Spleen (tissue), 11 donors: ENCODE results near the gene DAW1. TPM values are rescaled to one million over a fixed set of nuclear protein-coding genes. Genes with fewer than 3 reads are reported as not detected.
"Not testable (repeated sequence)": the region's sequence is repeated elsewhere in the genome, so short reads cannot be mapped to it uniquely, and the experiment has no call there.

ENCODE experiments used
- DNase-seq: peaks from one replicate; pipeline ENCODE4 v3.0.0-alpha.2; 2020
- H3K27ac ChIP-seq, 8 donors: fragments of 200-600 bp; sonication (generic) in 7 of 8; 1 replicate in 4 of 8; 2 replicates in 4 of 8; pipeline versions ENCODE4 v1.5.0 to v1.8.0; 2016 to 2021; ENCODE audit warnings: inconsistent platforms in 4 of 8, mild to moderate bottlenecking in 4 of 8, moderate library complexity in 1 of 8
- H3K27me3 ChIP-seq, 7 donors: fragments of 200-600 bp; sonication (generic) in 6 of 7; replicated peaks in 1 of 7; 1 replicate in 4 of 7; 2 replicates in 3 of 7; pipeline versions ENCODE4 v1.5.0 to v1.8.0; 2016 to 2021; ENCODE audit warnings: inconsistent platforms in 3 of 7, mild to moderate bottlenecking in 1 of 7
- H3K36me3 ChIP-seq, 6 donors: fragments of 200-600 bp; sonication (generic) in 5 of 6; 1 replicate in 4 of 6; 2 replicates in 2 of 6; pipeline versions ENCODE4 v1.5.0 to v1.8.0; 2016 to 2021; ENCODE audit warnings: inconsistent platforms in 2 of 6
- H3K4me1 ChIP-seq, 6 donors: fragments of 200-600 bp; sonication (generic) in 5 of 6; 1 replicate in 3 of 6; 2 replicates in 3 of 6; pipeline versions ENCODE4 v1.5.0 to v1.8.0; 2016 to 2021; ENCODE audit warnings: inconsistent platforms in 3 of 6
- H3K4me3 ChIP-seq, 8 donors: fragments of 200-600 bp; sonication (generic) in 7 of 8; 1 replicate in 4 of 8; 2 replicates in 4 of 8; pipeline versions ENCODE4 v1.5.0 to v1.8.0; 2016 to 2021; ENCODE audit warnings: inconsistent platforms in 4 of 8, mild to moderate bottlenecking in 4 of 8, moderate library complexity in 2 of 8
- H3K9me3 ChIP-seq, 8 donors: fragments of 200-600 bp; sonication (generic) in 7 of 8; 1 replicate in 4 of 8; 2 replicates in 4 of 8; pipeline versions ENCODE4 v1.5.0 to v1.8.0; 2016 to 2021; ENCODE audit warnings: inconsistent platforms in 4 of 8
- POLR2A ChIP-seq, 3 donors: fragments of 450-650 bp; IDR thresholded peaks; one replicate each; pipeline ENCODE4 v1.5.1; 2017; ENCODE audit warnings: antibody characterized with exemption in 3 of 3, mild to moderate bottlenecking in 1 of 3
- POLR2AphosphoS5 ChIP-seq, 3 donors: sonication (generic); formaldehyde crosslinking; IDR thresholded peaks; one replicate each; pipeline ENCODE4 v1.5.1; 2017; ENCODE audit warnings: antibody characterized with exemption in 3 of 3
- WGBS, 5 donors: extraction: QIAGEN DNeasy Blood & Tissue Kit in 3 of 5; methylation state at CpG; one replicate each; pipeline versions ENCODE4 v1.1.5 to v1.1.7; 2013 to 2018; 5-methylcytosine and 5-hydroxymethylcytosine counted together
- intact Hi-C: fragments of 100-400 bp; cut with DNase I; formaldehyde crosslinking; loops from one replicate; pipeline ENCODE4 v1.15.0; 2023; ENCODE audit warnings: low total_unique reads
- polyA plus RNA-seq, 3 donors: library from polyadenylated mRNA; stranded (reverse); fragments of 200-250 nt; gene quantifications; one replicate each; pipeline ENCODE4 v1.2.1, GENCODE V29; 2013
- total RNA-seq, 7 donors: library from RNA; depleted of rRNA in 3 of 7; stranded (reverse); fragments of >200 nt in 3 of 7; fragmentation: NEBNext Ultra II Directional in 4 of 7; extraction: Animal tissue kit (Norgen Biotek cat#: 25700) in 4 of 7; gene quantifications; one replicate each; pipeline versions ENCODE4 v1.1.0 to v1.2.1, GENCODE V29; 2016 to 2021
- TF ChIP-seq, protein P1 (sequence below), 11 experiments: fragments of 200-600 bp in 7 of 11; fragments of 450-650 bp in 4 of 11; sonication (generic) in 4 of 11; IDR thresholded peaks in 8 of 11; conservative IDR thresholded peaks in 3 of 11; 1 replicate in 7 of 11; 2 replicates in 4 of 11; pipeline versions ENCODE4 v1.4.0 to v1.8.0; 2016 to 2021; ENCODE audit warnings: antibody characterized with exemption in 11 of 11, inconsistent platforms in 4 of 11, mild to moderate bottlenecking in 1 of 11
- donor health status: healthy with polysubstance abuse.
- donor health status: DM: no; HTN: no; CAD: no; lungs with moderate emphysema.
- donor health status: DM: no; HTN: no; CAD: no.
- donor health status: Bipolar disorder and iron deficiency.
- donor health status: healthy.
- donor health status: DM: no; HTN: no; CAD: no.
- donor health status: DM: yes; HTN: yes; CAD: no.

The DAW1 gene
- total and polyA plus RNA-seq, 10 donors: 2.2 TPM; not detected in 9

- TF ChIP-seq POLR2AphosphoS5 (IDR thresholded peaks at IDR 0.05) (no peak), POLR2A (IDR thresholded peaks at IDR 0.05) (no peak)
- TF ChIP-seq, protein P1, sequence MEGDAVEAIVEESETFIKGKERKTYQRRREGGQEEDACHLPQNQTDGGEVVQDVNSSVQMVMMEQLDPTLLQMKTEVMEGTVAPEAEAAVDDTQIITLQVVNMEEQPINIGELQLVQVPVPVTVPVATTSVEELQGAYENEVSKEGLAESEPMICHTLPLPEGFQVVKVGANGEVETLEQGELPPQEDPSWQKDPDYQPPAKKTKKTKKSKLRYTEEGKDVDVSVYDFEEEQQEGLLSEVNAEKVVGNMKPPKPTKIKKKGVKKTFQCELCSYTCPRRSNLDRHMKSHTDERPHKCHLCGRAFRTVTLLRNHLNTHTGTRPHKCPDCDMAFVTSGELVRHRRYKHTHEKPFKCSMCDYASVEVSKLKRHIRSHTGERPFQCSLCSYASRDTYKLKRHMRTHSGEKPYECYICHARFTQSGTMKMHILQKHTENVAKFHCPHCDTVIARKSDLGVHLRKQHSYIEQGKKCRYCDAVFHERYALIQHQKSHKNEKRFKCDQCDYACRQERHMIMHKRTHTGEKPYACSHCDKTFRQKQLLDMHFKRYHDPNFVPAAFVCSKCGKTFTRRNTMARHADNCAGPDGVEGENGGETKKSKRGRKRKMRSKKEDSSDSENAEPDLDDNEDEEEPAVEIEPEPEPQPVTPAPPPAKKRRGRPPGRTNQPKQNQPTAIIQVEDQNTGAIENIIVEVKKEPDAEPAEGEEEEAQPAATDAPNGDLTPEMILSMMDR (IDR thresholded peaks at IDR 0.05 in 8 of 11, conservative IDR thresholded peaks at IDR 0.05 in 3 of 11): no peak
- Histone ChIP-seq H3K9me3 (peaks cover 0 to 13% (median 8%) of the 10 kb centered on the region in 8 donors), H3K27me3 (no peaks in the 10 kb centered on the region), H3K4me3 (no peak overlapping the region), H3K36me3 (no peaks in the 10 kb centered on the region), H3K27ac (no peak overlapping the region), H3K4me1 (no peaks in the 10 kb centered on the region)
- intact Hi-C loops: no loop called here
- WGBS, 5 donors: 67 to 81% (median 73%) methylated on average over 2 of the region's 2 CpGs
- DNase-seq: no peak
These were observed 61.0 kb downstream of the DAW1 start for GRCh38 chr2:227932403-227932802.

DNA sequence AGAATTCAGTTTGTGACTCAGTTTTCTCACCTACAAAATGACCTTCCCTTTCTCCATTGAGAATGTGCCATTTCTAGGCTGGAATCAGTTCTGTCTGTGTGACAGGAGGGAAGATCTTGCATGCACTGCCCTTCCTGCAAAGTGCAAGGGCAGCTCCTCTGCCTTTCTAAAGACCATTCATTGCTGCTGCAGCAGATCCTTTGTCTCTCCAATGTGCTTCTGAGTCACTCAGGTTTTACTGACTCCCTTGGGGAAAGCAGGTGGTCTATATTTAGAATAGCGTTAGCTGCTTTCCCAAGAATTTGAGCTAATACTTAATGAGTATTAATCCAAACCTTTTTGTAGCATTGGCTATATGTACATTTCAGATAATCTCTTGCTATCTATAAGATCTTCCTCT, 62.5 kb downstream of the DAW1 start:
- intact Hi-C loops: no loop called here
- H3K9me3 ChIP-seq: peaks cover 0 to 3% (median 0%) of the 10 kb centered on the region in 8 donors
- TF ChIP-seq, protein P1 (IDR thresholded peaks at IDR 0.05 in 8 of 11, conservative IDR thresholded peaks at IDR 0.05 in 3 of 11): no peak
- TF ChIP-seq POLR2A (IDR thresholded peaks at IDR 0.05) (no peak), POLR2AphosphoS5 (IDR thresholded peaks at IDR 0.05) (no peak)
- H3K36me3 ChIP-seq: no peaks in the 10 kb centered on the region
- H3K27me3 ChIP-seq: no peaks in the 10 kb centered on the region
- no peak overlapping the region for H3K27ac ChIP-seq
- H3K4me3 ChIP-seq: no peak overlapping the region
- DNase-seq: no peak
- H3K4me1 ChIP-seq: no peaks in the 10 kb centered on the region
- 75 to 91% (median 87%) methylated on average over 1 of the region's 1 CpG for WGBS, 5 donors

DNA sequence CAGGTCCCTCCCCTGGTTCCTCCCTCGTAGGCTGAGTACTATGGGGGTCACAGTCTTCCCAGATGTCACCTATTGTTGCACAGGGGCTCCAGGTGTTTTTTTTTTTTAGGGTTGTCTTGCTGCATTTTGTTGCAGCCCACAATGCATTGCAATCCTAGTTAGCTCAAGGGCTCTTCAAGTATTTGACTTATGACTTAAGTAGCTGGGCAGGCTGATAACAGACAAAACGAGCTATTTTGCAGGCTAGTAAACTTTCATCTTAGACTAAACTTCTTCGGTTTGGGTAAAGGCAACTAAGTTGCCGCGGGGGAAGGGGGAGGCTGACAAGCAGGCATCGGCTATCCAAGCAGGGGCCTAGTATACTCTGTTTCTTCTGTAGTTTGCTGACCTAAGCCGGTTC, 64.8 kb downstream of the DAW1 start:
- H3K4me1 ChIP-seq, H3K27me3 ChIP-seq, H3K9me3 ChIP-seq, intact Hi-C loops, H3K27ac ChIP-seq, H3K36me3 ChIP-seq, H3K4me3 ChIP-seq, DNase-seq: not testable (repeated sequence)
- 73 to 82% (median 79%) methylated on average over 7 of the region's 7 CpGs for WGBS, 5 donors

DNA sequence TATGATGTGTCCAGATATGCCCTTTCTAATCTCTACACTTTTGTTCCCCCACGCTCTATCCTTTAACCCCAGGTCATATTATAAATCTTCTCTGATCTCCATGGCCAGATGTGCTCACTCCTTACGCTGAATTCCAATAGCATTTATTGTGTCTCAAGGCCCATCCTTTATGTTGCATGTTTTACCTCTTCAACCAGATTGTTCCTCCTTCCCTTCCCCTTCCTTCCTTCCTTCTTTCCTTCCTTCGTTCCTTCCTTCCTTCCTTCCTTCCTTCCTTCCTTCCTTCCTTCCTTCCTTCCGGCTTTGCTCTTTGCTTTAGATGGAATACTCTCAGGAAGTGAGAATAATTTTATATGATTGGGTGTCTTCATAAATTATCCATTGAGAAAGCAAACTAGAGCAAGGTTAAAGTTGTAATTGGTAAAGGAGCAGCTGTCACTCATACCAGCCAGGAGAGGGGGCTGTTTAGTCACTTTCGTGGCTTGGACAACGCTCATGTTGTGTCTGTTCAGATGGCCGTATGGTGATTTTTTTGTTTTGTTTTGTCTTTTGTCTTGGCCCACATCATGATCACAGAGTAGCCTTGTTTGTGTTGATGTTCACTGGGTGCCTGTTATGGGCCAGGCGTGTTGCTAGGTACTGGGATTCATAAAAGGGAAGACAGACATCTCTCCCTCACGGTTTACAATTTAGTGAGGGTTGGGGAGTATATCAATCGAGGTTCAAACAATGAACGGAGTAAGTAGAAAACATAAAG, 68.0 kb downstream of the DAW1 start:
- intact Hi-C loops: no loop called here
- TF ChIP-seq POLR2AphosphoS5 (IDR thresholded peaks at IDR 0.05) (no peak), POLR2A (IDR thresholded peaks at IDR 0.05) (no peak)
- TF ChIP-seq, protein P1 (IDR thresholded peaks at IDR 0.05 in 8 of 11, conservative IDR thresholded peaks at IDR 0.05 in 3 of 11): no peak
- Histone ChIP-seq H3K36me3 (no peaks in the 10 kb centered on the region), H3K4me3 (no peak overlapping the region), H3K27ac (no peak overlapping the region), H3K4me1 (no peaks in the 10 kb centered on the region), H3K9me3 (peaks cover 0 to 3% (median 0%) of the 10 kb centered on the region in 8 donors), H3K27me3 (no peaks in the 10 kb centered on the region)
- no peak for DNase-seq
- 52 to 61% (median 57%) methylated on average over 11 of the region's 11 CpGs for WGBS, 5 donors
